Smooth muscle cell (in vitro differentiated cells): ENCODE measurements around the gene MSL3B.

Experiments used
- DNase-seq: peaks from one replicate; lab custom pipeline; 2025; ENCODE audit not compliant: unreplicated experiment; lab: John Stamatoyannopoulos, UW
- H2AFZ ChIP-seq: fragments of 200-600 bp; sonication (generic); 2 replicates; pipeline ENCODE4 v1.6.0; 2016; ENCODE audit warnings: antibody characterized with exemption, low read depth, mild to moderate bottlenecking
- H3F3A ChIP-seq: fragments of 200-600 bp; sonication (generic); 2 replicates; pipeline ENCODE4 v1.6.0; 2017; ENCODE audit warnings: antibody characterized with exemption, low read depth
- H3K27ac ChIP-seq: fragments of 200-600 bp; sonication (generic); 2 replicates; pipeline ENCODE4 v1.5.1; 2016; ENCODE audit warnings: low read depth, mild to moderate bottlenecking
- H3K27me3 ChIP-seq: fragments of 200-600 bp; sonication (generic); 2 replicates; pipeline ENCODE4 v1.6.1; 2016; ENCODE audit warnings: low read depth, mild to moderate bottlenecking
- H3K36me3 ChIP-seq: fragments of 200-600 bp; sonication (generic); 2 replicates; pipeline ENCODE4 v1.5.1; 2016; ENCODE audit warnings: low read depth
- H3K4me1 ChIP-seq: fragments of 200-600 bp; sonication (generic); 2 replicates; pipeline ENCODE4 v1.5.1; 2016; ENCODE audit warnings: low read depth
- H3K4me2 ChIP-seq: fragments of 200-600 bp; sonication (generic); 2 replicates; pipeline ENCODE4 v1.6.0; 2016; ENCODE audit warnings: mild to moderate bottlenecking
- H3K4me3 ChIP-seq: fragments of 200-600 bp; sonication (generic); 2 replicates; pipeline ENCODE4 v1.5.1; 2016; ENCODE audit warnings: mild to moderate bottlenecking
- H3K79me2 ChIP-seq: fragments of 200-600 bp; sonication (generic); 2 replicates; pipeline ENCODE4 v1.6.0; 2016; ENCODE audit warnings: low read depth, mild to moderate bottlenecking
- H3K9ac ChIP-seq: fragments of 200-600 bp; sonication (generic); 2 replicates; pipeline ENCODE4 v1.6.0; 2016; ENCODE audit warnings: low read depth
- H3K9me3 ChIP-seq: fragments of 200-600 bp; sonication (generic); replicated peaks from 2 replicates; pipeline ENCODE4 v1.5.1; 2016; ENCODE audit warnings: low read depth
- H4K20me1 ChIP-seq: fragments of 200-600 bp; sonication (generic); 2 replicates; pipeline ENCODE4 v1.6.0; 2016; ENCODE audit warnings: low read depth
- CTCF ChIP-seq: fragments of 200-600 bp; sonication (generic); IDR thresholded peaks from 2 replicates; pipeline ENCODE4 v1.5.1; 2017; ENCODE audit warnings: borderline replicate concordance, mild to moderate bottlenecking, antibody characterized with exemption; ENCODE audit not compliant: insufficient read depth, poor library complexity, severe bottlenecking
- WGBS: methylation state at CpG from one replicate; pipeline ENCODE4 v1.1.7; 2016; ENCODE audit warnings: low lambda C conversion rate; 5-methylcytosine and 5-hydroxymethylcytosine counted together

The MSL3B gene

GRCh38 chr2:233858331-233858730 lies 9.9 kb downstream of the MSL3B start:
- H3K27me3 ChIP-seq = no peaks in the 10 kb centered on the region
- 89% methylated on average over 4 of the region's 4 CpGs for WGBS
- no peaks in the 10 kb centered on the region for H3K9me3 ChIP-seq
- H3K36me3 ChIP-seq = no peaks in the 10 kb centered on the region
- no peak overlapping the region for H3K27ac ChIP-seq
- H2AFZ ChIP-seq = no peak overlapping the region
- peaks cover 3% of the 10 kb centered on the region for H3K4me1 ChIP-seq
- TF ChIP-seq CTCF = no peak
- no peaks in the 10 kb centered on the region for H4K20me1 ChIP-seq
- H3F3A ChIP-seq = no peaks in the 10 kb centered on the region
- H3K79me2 ChIP-seq = peaks cover 8% of the 10 kb centered on the region
- no peak overlapping the region for H3K9ac ChIP-seq
- H3K4me2 ChIP-seq = no peak overlapping the region
- DNase-seq = no peak
- no peak overlapping the region for H3K4me3 ChIP-seq

- peaks cover 15% of the 10 kb centered on the region for H3K79me2 ChIP-seq
- H4K20me1 ChIP-seq = no peaks in the 10 kb centered on the region
- H2AFZ ChIP-seq = no peak overlapping the region
- H3K9me3 ChIP-seq = no peaks in the 10 kb centered on the region
- no peaks in the 10 kb centered on the region for H3K36me3 ChIP-seq
- DNase-seq = no peak
- H3K9ac ChIP-seq = no peak overlapping the region
- no peaks in the 10 kb centered on the region for H3K27me3 ChIP-seq
- TF ChIP-seq CTCF = peak; percentile 53
- no peak overlapping the region for H3K4me2 ChIP-seq
- no peak overlapping the region for H3K4me3 ChIP-seq
- 60% methylated on average over 9 of the region's 9 CpGs for WGBS
- H3K4me1 ChIP-seq = peaks cover 9% of the 10 kb centered on the region
- H3K27ac ChIP-seq = no peak overlapping the region
- H3F3A ChIP-seq = no peaks in the 10 kb centered on the region
These were observed 10.6 kb downstream of the MSL3B start for GRCh38 chr2:233857511-233858141.

- peaks cover 17% of the 10 kb centered on the region for H3K4me1 ChIP-seq
- 98% methylated on average over 5 of the region's 5 CpGs for WGBS
- H3K36me3 ChIP-seq = no peaks in the 10 kb centered on the region
- DNase-seq = no peak
- H3K4me3 ChIP-seq = no peak overlapping the region
- no peak overlapping the region for H3K4me2 ChIP-seq
- no peak for TF ChIP-seq CTCF
- peaks cover 29% of the 10 kb centered on the region for H3K79me2 ChIP-seq
- H3K9me3 ChIP-seq = no peaks in the 10 kb centered on the region
- H3K9ac ChIP-seq = no peak overlapping the region
- H3K27ac ChIP-seq = no peak overlapping the region
- no peaks in the 10 kb centered on the region for H4K20me1 ChIP-seq
- H2AFZ ChIP-seq = no peak overlapping the region
- no peaks in the 10 kb centered on the region for H3K27me3 ChIP-seq
- H3F3A ChIP-seq = no peaks in the 10 kb centered on the region
These were observed 12.0 kb downstream of the MSL3B start for GRCh38 chr2:233856184-233856583.

- H3K9me3 ChIP-seq = no peaks in the 10 kb centered on the region
- H3K27me3 ChIP-seq = no peaks in the 10 kb centered on the region
- H3K79me2 ChIP-seq = peaks cover 37% of the 10 kb centered on the region
- H2AFZ ChIP-seq = peak overlapping the region; percentile 77
- WGBS = 91% methylated on average over 5 of the region's 5 CpGs
- no peak overlapping the region for H3K27ac ChIP-seq
- H3K36me3 ChIP-seq = no peaks in the 10 kb centered on the region
- TF ChIP-seq CTCF = no peak
- no peak for DNase-seq
- H3K4me2 ChIP-seq = peak overlapping the region; percentile 79
- no peak overlapping the region for H3K9ac ChIP-seq
- H3F3A ChIP-seq = no peaks in the 10 kb centered on the region
- H3K4me3 ChIP-seq = no peak overlapping the region
- no peaks in the 10 kb centered on the region for H4K20me1 ChIP-seq
- H3K4me1 ChIP-seq = peaks cover 17% of the 10 kb centered on the region
These were observed 12.8 kb downstream of the MSL3B start for GRCh38 chr2:233855345-233855744.
